Tibial nerve (tissue), 4 donors: ENCODE data around the gene PIP4K2C. TPM values are rescaled to one million over a fixed set of nuclear protein-coding genes. Genes with fewer than 3 reads are reported as not detected.

Source experiments
- DNase-seq, 2 donors: peaks; one replicate each; pipeline ENCODE4 v3.0.0-alpha.2; 2019; ENCODE audit warnings: low spot score in 2 of 2
- H3K27ac ChIP-seq, 4 donors: fragments of 200-600 bp; sonication (generic) in 3 of 4; one replicate each; pipeline ENCODE4 v1.5.1; 2017 to 2019; ENCODE audit warnings: mild to moderate bottlenecking in 1 of 4
- H3K27me3 ChIP-seq, 2 donors: fragments of 200-600 bp; sonication (generic) in 1 of 2; one replicate each; pipeline versions ENCODE4 v1.5.1 to v1.6.0; 2017 to 2019
- H3K36me3 ChIP-seq, 3 donors: fragments of 200-600 bp; sonication (generic); one replicate each; pipeline ENCODE4 v1.5.1; 2018 to 2019
- H3K4me1 ChIP-seq, 4 donors: fragments of 200-600 bp; sonication (generic) in 3 of 4; one replicate each; pipeline ENCODE4 v1.5.1; 2017 to 2019
- H3K4me3 ChIP-seq, 4 donors: fragments of 200-600 bp; sonication (generic) in 3 of 4; one replicate each; pipeline ENCODE4 v1.5.1; 2017 to 2019; ENCODE audit warnings: mild to moderate bottlenecking in 1 of 4, moderate library complexity in 1 of 4
- H3K9me3 ChIP-seq, 4 donors: fragments of 200-600 bp; sonication (generic) in 3 of 4; one replicate each; pipeline ENCODE4 v1.5.1; 2017 to 2019
- EP300 ChIP-seq, 2 donors: sonication (generic); formaldehyde crosslinking; IDR thresholded peaks; one replicate each; pipeline ENCODE4 v1.6.1; 2017; ENCODE audit warnings: antibody characterized with exemption in 2 of 2, mild to moderate bottlenecking in 1 of 2
- POLR2A ChIP-seq, 2 donors: fragments of 450-650 bp; IDR thresholded peaks; one replicate each; pipeline ENCODE4 v1.6.1; 2017; ENCODE audit warnings: antibody characterized with exemption in 2 of 2, mild to moderate bottlenecking in 2 of 2, moderate library complexity in 2 of 2
- WGBS, 2 donors: methylation state at CpG; one replicate each; pipeline ENCODE4 v1.1.5; 2018; 5-methylcytosine and 5-hydroxymethylcytosine counted together
- total RNA-seq, 4 donors: library from RNA; depleted of rRNA; stranded (reverse); fragments of >200 nt; gene quantifications; one replicate each; pipeline ENCODE4 v1.1.0, GENCODE V29; 2016
- TF ChIP-seq, protein P1 (sequence below), 5 experiments: fragments of 200-600 bp in 3 of 5; fragments of 450-650 bp in 2 of 5; sonication (generic) in 3 of 5; IDR thresholded peaks; one replicate each; pipeline ENCODE4 v1.5.1; 2016 to 2019; ENCODE audit warnings: antibody characterized with exemption in 5 of 5, mild to moderate bottlenecking in 3 of 5, moderate library complexity in 2 of 5

PIP4K2C gene
- total RNA-seq, 4 donors from 2014 or later, result 29.5 to 67.7 (median 35.9) TPM

DNA sequence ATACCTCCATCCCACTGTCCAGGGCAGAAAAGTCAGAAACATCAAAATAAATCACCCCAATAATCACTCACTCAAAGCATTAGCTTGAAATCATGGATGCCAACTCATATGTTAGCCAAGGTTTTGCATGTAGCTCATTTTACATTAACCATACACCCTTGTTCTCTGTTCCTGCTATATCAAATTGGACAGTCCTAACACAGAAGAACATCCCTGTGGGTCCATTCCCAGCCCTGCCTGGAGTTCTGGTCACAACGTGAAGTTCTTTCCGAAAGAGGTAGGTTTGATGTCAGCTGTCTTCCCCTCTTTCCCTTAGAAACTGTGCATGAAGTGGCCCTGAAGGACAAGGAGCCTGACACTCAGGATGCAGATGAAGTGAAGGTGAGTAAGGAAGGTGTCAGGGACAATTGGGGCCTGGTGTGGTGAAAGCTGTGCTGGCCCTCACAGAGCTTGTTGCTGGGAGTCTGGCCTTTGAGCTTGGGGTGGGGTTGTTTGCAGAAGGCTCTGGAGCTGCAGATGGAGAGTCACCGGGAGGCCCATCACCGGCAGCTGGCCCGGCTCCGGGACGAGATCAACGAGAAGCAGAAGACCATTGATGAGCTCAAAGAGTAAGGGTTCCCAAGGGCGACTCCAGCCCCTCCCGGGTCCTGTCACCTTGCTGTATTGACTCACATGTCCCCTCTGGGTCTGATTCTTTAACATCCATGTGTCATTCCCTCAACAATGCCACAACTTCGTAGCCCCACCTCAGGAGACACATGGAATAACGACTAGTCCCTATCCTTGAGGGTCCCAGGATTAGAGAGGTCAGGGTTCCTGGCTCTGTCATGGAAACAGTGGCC is 15.0 kb upstream of the PIP4K2C start:
- 75 to 79% methylated on average over 12 of the region's 12 CpGs for WGBS, 2 donors
- no peaks in the 10 kb centered on the region for H3K9me3 ChIP-seq
- H3K27ac ChIP-seq, result no peak overlapping the region
- no peaks in the 10 kb centered on the region for H3K27me3 ChIP-seq
- H3K4me1 ChIP-seq, result no peaks in the 10 kb centered on the region
- DNase-seq, result no peak
- H3K4me3 ChIP-seq, result no peak overlapping the region
- TF ChIP-seq, protein P1, sequence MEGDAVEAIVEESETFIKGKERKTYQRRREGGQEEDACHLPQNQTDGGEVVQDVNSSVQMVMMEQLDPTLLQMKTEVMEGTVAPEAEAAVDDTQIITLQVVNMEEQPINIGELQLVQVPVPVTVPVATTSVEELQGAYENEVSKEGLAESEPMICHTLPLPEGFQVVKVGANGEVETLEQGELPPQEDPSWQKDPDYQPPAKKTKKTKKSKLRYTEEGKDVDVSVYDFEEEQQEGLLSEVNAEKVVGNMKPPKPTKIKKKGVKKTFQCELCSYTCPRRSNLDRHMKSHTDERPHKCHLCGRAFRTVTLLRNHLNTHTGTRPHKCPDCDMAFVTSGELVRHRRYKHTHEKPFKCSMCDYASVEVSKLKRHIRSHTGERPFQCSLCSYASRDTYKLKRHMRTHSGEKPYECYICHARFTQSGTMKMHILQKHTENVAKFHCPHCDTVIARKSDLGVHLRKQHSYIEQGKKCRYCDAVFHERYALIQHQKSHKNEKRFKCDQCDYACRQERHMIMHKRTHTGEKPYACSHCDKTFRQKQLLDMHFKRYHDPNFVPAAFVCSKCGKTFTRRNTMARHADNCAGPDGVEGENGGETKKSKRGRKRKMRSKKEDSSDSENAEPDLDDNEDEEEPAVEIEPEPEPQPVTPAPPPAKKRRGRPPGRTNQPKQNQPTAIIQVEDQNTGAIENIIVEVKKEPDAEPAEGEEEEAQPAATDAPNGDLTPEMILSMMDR (IDR thresholded peaks at IDR 0.05), result no peak
- TF ChIP-seq POLR2A (IDR thresholded peaks at IDR 0.05) (no peak), EP300 (IDR thresholded peaks at IDR 0.05) (no peak)
- no peaks in the 10 kb centered on the region for H3K36me3 ChIP-seq

DNA sequence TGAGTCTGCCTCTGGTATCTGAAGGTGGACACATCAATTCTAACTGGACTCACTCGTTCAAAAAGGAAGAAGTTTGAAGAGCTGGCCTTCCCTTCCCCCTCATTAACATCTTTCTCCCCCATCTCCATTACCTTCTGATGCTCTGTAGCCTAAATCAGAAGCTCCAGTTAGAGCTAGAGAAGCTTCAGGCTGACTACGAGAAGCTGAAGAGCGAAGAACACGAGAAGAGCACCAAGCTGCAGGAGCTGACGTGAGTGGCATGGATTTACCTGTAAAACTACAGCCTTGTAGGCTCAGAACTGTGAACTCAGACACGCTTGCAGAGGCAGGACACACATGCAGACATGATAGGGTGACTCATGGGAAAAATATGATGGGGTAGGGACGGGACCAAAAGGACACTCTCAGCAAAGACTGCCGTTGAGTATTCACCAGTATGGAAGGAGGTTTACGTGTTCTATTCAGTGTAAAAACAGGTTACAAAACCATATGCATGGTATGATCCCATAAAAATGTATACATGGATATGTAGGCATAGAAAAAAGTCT is 14.3 kb upstream of the PIP4K2C start:
- H3K27me3 ChIP-seq, result no peaks in the 10 kb centered on the region
- no peak overlapping the region for H3K4me3 ChIP-seq
- H3K4me1 ChIP-seq, result no peaks in the 10 kb centered on the region
- DNase-seq, result no peak
- no peaks in the 10 kb centered on the region for H3K36me3 ChIP-seq
- TF ChIP-seq, protein P1 (IDR thresholded peaks at IDR 0.05), result no peak
- TF ChIP-seq POLR2A (IDR thresholded peaks at IDR 0.05), result no peak
- no peak for TF ChIP-seq EP300 (IDR thresholded peaks at IDR 0.05)
- H3K27ac ChIP-seq, result no peak overlapping the region
- WGBS, 2 donors, result 80 to 83% methylated on average over 9 of the region's 9 CpGs
- no peaks in the 10 kb centered on the region for H3K9me3 ChIP-seq

DNA sequence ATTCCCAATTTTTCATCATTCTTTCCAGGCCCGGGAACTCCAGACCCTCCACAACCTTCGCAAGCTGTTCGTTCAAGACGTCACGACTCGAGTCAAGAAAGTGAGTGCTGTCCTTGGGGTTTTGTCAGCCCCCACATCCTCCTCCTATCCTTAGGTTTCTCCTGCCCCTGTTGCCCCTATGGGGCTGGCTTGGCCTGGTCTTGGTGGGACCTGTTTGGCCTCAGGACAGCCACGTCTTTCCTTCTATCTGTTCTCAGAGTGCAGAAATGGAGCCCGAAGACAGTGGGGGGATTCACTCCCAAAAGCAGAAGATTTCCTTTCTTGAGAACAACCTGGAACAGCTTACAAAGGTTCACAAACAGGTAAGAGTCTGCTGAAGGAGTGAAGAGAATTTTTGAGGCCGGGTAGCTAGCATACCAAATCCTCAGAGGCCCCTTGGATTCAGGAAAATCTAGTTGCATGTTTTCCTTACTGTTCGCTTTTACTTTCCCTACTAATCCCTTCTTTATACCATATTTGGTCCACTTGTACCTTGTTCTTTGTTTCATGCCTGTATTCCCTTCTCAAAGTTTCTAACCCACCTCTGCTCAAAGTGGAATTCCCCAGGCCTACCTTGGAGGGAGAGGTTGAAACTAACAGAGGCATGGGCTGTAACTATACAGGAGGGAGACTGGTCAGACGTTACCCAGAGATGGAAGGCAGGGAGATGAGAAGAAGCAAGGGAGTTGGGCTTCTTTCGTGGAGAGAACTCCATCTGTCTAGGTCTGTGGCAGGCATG is 12.8 kb upstream of the PIP4K2C start:
- 80 to 86% methylated on average over 12 of the region's 12 CpGs for WGBS, 2 donors
- H3K36me3 ChIP-seq, result no peaks in the 10 kb centered on the region
- no peak overlapping the region for H3K4me3 ChIP-seq
- DNase-seq, result no peak
- H3K4me1 ChIP-seq, result no peaks in the 10 kb centered on the region
- TF ChIP-seq POLR2A (IDR thresholded peaks at IDR 0.05) (no peak), EP300 (IDR thresholded peaks at IDR 0.05) (no peak)
- TF ChIP-seq, protein P1 (IDR thresholded peaks at IDR 0.05), result no peak
- no peaks in the 10 kb centered on the region for H3K9me3 ChIP-seq
- H3K27me3 ChIP-seq, result no peaks in the 10 kb centered on the region
- no peak overlapping the region for H3K27ac ChIP-seq

DNA sequence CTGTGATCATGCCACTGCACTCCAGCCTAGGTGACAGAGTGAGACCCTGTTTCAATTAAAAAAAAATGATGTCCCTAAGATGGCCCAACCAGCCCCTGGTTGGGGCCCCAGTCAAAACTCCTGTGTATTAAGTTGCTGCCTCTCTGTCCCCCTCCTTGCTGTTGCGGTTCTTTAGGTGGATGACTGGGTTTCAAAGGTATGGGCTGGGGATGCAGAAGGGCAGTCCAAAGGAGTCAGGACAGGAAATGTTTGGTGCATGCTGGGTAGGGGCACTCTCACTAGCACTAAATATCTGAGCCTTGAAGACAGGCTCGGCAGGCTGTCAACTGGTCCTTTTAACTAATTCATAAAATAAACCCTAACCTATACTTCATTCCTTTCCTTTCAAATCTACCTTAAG is 12.0 kb upstream of the PIP4K2C start:
- 84 to 86% methylated on average over 2 of the region's 2 CpGs for WGBS, 2 donors
- TF ChIP-seq EP300 (IDR thresholded peaks at IDR 0.05), result no peak
- TF ChIP-seq, protein P1 (IDR thresholded peaks at IDR 0.05), result no peak
- no peak for TF ChIP-seq POLR2A (IDR thresholded peaks at IDR 0.05)
- H3K9me3 ChIP-seq, result no peaks in the 10 kb centered on the region

More for the DNA sequence above, 12.0 kb upstream of the PIP4K2C start:
- DNase-seq, result no peak
- no peaks in the 10 kb centered on the region for H3K27me3 ChIP-seq
- H3K4me3 ChIP-seq, result no peak overlapping the region
- H3K27ac ChIP-seq, result no peak overlapping the region
- H3K4me1 ChIP-seq, result no peaks in the 10 kb centered on the region
- H3K36me3 ChIP-seq, result no peaks in the 10 kb centered on the region
